HepG2 (cell line): ENCODE data around the gene TUBA4A. TPM values are rescaled to one million over a fixed set of nuclear protein-coding genes. Genes with fewer than 3 reads are reported as not detected.

ENCODE experiments used
- ARNT ChIP-seq: fragments of 450-650 bp; IDR thresholded peaks from 2 replicates; pipeline ENCODE4 v1.6.1; 2017
- CSRNP1 ChIP-seq: sonication (generic); formaldehyde crosslinking; IDR thresholded peaks from 2 replicates; pipeline ENCODE4 v1.8.1; 2023; ENCODE audit warnings: mild to moderate bottlenecking, missing genetic modification reagents
- FOXK2 ChIP-seq: fragments of 450-650 bp; IDR thresholded peaks from 2 replicates; pipeline ENCODE4 v1.6.1; 2016
- HDAC6 ChIP-seq: fragments of 200-600 bp; sonication (generic); IDR thresholded peaks from 2 replicates; pipeline ENCODE4 v1.7.0; 2017; ENCODE audit warnings: mild to moderate bottlenecking, antibody characterized with exemption, low read length, low read depth
- JUN ChIP-seq: sonication (generic); formaldehyde crosslinking; IDR thresholded peaks from 2 replicates; pipeline ENCODE4 v1.4.0; 2020; ENCODE audit warnings: mild to moderate bottlenecking, missing genetic modification reagents
- MNT ChIP-seq: fragments of 450-650 bp; IDR thresholded peaks from 2 replicates; pipeline ENCODE4 v1.6.1; 2016
- PHF8 ChIP-seq: sonication (generic); formaldehyde crosslinking; IDR thresholded peaks from 2 replicates; pipeline ENCODE4 v1.5.0; 2020; ENCODE audit warnings: missing genetic modification reagents
- PRPF4 ChIP-seq: fragments of 200-400 bp; formaldehyde crosslinking; IDR thresholded peaks from 2 replicates; pipeline ENCODE4 v1.6.1; 2016; ENCODE audit warnings: low read length, low read depth; ENCODE audit not compliant: poor library complexity, severe bottlenecking
- SMC3 ChIP-seq: IDR thresholded peaks from 2 replicates; pipeline ENCODE4 v1.6.1; 2011; ENCODE audit warnings: low read length, improper control_type of control experiment
- THAP7 ChIP-seq: sonication (generic); formaldehyde crosslinking; IDR thresholded peaks from 2 replicates; pipeline ENCODE4 v1.8.1; 2023; ENCODE audit warnings: mild to moderate bottlenecking, missing genetic modification reagents
- U2AF2 ChIP-seq: fragments of 200-400 bp; formaldehyde crosslinking; IDR thresholded peaks from 2 replicates; pipeline ENCODE4 v1.6.1; 2017; ENCODE audit warnings: low read depth, mild to moderate bottlenecking, low read length
- ZNF101 ChIP-seq: sonication (generic); formaldehyde crosslinking; IDR thresholded peaks from 2 replicates; pipeline ENCODE4 v1.4.0; 2020; ENCODE audit warnings: mild to moderate bottlenecking, low read depth, missing genetic modification reagents, borderline replicate concordance
- ZNF788 ChIP-seq: sonication (generic); formaldehyde crosslinking; IDR thresholded peaks from 2 replicates; pipeline ENCODE4 v1.5.0; 2020; ENCODE audit warnings: mild to moderate bottlenecking, missing genetic modification reagents, borderline replicate concordance
- polyA plus RNA-seq, 8 experiments: library from polyadenylated mRNA; depleted of rRNA in 3 of 8; stranded (reverse) in 7 of 8; unstranded in 1 of 8; fragments of >200 nt; fragmentation: Illumina TruSeq in 4 of 8; extraction: Trizol in 4 of 8; gene quantifications; 2 replicates each; pipeline versions ENCODE4 v1.2.1 to v1.2.3, GENCODE V29; 2011 to 2016; ENCODE audit warnings: low read depth in 4 of 8, missing spikeins in 1 of 8, mixed read lengths in 1 of 8; ENCODE audit not compliant: insufficient read depth in 1 of 8
- total RNA-seq, 5 experiments: library from RNA; depleted of rRNA; stranded (reverse); fragments of >200 nt; fragmentation: Illumina TruSeq; extraction: Trizol; gene quantifications; 2 replicates each; pipeline ENCODE4 v1.2.3, GENCODE V29; 2016; ENCODE audit warnings: low read depth in 1 of 5
- TF ChIP-seq, protein P1 (sequence below): fragments of 450-650 bp; IDR thresholded peaks from 2 replicates; pipeline ENCODE4 v1.6.1; 2017
- TF ChIP-seq, protein P2 (sequence below): sonication (generic); formaldehyde crosslinking; conservative IDR thresholded peaks from 2 replicates; pipeline ENCODE4 v1.8.0; 2022; ENCODE audit warnings: missing genetic modification reagents
- TF ChIP-seq, protein P3 (sequence below): sonication (generic); formaldehyde crosslinking; IDR thresholded peaks from 2 replicates; pipeline ENCODE4 v1.4.0; 2020; ENCODE audit warnings: missing genetic modification reagents, borderline replicate concordance

The TUBA4A gene
- total and polyA plus RNA-seq, 2 of the 13 experiments (the other 11 are each of a cell fraction or from before 2014, with no cell fraction given) = 1.3 to 12.7 TPM

- TF ChIP-seq PRPF4 (no peak), PHF8 (peak; percentile 100), ARNT (no peak), MNT (peak; percentile 34; the same call in 1 of the 2 replicates), JUN (CRISPR knock-in tag) (no peak; the same call in 1 of the 2 replicates), CSRNP1 (no peak), U2AF2 (no peak), ZNF101 (CRISPR knock-in tag) (no peak), HDAC6 (no peak), THAP7 (CRISPR knock-in tag) (peak; percentile 87), ZNF788 (CRISPR knock-in tag) (peak; percentile 93; the same call in 1 of the 2 replicates), FOXK2 (no peak), SMC3 (no peak)
- TF ChIP-seq, protein P1, sequence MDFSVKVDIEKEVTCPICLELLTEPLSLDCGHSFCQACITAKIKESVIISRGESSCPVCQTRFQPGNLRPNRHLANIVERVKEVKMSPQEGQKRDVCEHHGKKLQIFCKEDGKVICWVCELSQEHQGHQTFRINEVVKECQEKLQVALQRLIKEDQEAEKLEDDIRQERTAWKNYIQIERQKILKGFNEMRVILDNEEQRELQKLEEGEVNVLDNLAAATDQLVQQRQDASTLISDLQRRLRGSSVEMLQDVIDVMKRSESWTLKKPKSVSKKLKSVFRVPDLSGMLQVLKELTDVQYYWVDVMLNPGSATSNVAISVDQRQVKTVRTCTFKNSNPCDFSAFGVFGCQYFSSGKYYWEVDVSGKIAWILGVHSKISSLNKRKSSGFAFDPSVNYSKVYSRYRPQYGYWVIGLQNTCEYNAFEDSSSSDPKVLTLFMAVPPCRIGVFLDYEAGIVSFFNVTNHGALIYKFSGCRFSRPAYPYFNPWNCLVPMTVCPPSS = no peak
- TF ChIP-seq, protein P2, sequence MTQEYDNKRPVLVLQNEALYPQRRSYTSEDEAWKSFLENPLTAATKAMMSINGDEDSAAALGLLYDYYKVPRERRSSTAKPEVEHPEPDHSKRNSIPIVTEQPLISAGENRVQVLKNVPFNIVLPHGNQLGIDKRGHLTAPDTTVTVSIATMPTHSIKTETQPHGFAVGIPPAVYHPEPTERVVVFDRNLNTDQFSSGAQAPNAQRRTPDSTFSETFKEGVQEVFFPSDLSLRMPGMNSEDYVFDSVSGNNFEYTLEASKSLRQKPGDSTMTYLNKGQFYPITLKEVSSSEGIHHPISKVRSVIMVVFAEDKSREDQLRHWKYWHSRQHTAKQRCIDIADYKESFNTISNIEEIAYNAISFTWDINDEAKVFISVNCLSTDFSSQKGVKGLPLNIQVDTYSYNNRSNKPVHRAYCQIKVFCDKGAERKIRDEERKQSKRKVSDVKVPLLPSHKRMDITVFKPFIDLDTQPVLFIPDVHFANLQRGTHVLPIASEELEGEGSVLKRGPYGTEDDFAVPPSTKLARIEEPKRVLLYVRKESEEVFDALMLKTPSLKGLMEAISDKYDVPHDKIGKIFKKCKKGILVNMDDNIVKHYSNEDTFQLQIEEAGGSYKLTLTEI = no peak
- TF ChIP-seq, protein P3, sequence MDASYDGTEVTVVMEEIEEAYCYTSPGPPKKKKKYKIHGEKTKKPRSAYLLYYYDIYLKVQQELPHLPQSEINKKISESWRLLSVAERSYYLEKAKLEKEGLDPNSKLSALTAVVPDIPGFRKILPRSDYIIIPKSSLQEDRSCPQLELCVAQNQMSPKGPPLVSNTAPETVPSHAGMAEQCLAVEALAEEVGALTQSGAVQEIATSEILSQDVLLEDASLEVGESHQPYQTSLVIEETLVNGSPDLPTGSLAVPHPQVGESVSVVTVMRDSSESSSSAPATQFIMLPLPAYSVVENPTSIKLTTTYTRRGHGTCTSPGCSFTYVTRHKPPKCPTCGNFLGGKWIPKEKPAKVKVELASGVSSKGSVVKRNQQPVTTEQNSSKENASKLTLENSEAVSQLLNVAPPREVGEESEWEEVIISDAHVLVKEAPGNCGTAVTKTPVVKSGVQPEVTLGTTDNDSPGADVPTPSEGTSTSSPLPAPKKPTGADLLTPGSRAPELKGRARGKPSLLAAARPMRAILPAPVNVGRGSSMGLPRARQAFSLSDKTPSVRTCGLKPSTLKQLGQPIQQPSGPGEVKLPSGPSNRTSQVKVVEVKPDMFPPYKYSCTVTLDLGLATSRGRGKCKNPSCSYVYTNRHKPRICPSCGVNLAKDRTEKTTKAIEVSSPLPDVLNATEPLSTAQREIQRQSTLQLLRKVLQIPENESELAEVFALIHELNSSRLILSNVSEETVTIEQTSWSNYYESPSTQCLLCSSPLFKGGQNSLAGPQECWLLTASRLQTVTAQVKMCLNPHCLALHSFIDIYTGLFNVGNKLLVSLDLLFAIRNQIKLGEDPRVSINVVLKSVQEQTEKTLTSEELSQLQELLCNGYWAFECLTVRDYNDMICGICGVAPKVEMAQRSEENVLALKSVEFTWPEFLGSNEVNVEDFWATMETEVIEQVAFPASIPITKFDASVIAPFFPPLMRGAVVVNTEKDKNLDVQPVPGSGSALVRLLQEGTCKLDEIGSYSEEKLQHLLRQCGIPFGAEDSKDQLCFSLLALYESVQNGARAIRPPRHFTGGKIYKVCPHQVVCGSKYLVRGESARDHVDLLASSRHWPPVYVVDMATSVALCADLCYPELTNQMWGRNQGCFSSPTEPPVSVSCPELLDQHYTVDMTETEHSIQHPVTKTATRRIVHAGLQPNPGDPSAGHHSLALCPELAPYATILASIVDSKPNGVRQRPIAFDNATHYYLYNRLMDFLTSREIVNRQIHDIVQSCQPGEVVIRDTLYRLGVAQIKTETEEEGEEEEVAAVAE (CRISPR knock-in tag) = peak; percentile 84; the same call in 1 of the 2 replicates
Measured at GRCh38 chr2:219245148-219245898, 8.4 kb downstream of the TUBA4A start, which contains the start of the genes GLB1L and STK16 (continued).
